Anterior cingulate cortex (tissue), 58 donors: ENCODE data around the gene IGFALS.

Source experiments
- DNase-seq, 58 donors: peaks; one replicate each; lab custom pipeline; 2025; lab: John Stamatoyannopoulos, UW

IGFALS gene

DNA sequence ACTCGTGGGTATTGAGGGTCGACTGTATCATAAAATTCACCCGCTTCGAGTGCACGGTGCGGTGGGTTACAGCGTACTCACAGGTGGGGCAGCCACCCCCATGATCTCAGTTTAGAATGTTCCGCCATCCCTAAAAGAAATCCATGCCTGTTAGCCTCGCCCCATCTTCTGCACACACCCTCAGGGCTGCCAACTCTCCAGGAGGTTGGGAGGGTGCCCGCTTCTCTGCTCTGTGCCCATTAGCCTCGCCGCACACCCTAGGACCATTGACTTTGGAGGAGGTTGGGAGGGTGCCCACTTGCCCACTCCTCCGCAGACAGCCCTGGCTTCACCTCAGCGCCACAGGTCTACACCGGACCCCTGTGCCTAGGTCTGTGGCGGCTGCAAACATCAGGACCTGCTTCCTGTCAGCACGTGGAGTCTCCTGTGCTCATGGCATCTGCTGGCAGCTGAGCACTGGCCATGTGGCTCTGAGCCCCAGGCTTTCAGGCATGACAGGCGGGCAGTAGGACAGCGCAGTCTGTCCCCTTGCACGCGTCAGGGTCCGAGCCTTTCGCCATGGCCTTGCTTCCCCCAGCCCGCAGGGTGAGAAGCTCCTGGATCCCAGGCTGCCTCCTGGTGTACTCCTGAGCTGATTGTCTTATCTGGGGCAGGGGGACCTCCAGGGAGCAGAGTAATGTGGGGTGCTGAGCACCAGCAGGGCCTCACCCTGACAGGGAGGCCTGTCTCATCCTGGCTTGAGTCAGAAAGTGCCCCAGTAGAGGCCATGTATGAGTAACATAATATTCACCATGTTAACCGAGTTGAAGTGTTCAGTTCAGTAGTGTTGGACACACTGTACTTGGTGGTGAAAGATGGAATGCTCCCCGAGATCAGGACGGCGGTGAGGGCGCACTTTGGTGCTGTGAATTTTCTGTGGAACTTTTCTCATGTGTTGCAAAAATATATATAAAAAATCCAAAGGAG is 44.1 kb downstream of the IGFALS start:
- no peak for DNase-seq

DNA sequence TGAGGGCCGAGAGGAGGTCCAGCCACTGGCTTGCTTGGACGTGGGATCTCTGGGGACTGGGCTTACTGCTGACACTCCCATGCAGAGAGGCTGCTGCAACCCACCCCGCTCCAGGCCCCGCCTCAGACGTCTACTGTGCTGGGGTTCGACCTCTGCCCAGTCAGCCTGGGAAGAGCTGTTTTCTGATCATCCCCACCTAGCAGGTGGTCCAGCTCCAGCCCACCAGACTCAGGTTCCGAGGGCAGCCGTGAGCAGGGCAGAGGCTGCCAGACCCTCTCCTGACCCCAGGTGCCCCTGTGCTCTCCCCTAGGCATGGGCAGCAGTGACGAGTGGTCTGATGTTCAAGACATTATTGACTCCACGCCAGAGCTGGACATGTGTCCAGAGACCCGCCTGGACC is 45.6 kb downstream of the IGFALS start:
- DNase-seq = no peak

DNA sequence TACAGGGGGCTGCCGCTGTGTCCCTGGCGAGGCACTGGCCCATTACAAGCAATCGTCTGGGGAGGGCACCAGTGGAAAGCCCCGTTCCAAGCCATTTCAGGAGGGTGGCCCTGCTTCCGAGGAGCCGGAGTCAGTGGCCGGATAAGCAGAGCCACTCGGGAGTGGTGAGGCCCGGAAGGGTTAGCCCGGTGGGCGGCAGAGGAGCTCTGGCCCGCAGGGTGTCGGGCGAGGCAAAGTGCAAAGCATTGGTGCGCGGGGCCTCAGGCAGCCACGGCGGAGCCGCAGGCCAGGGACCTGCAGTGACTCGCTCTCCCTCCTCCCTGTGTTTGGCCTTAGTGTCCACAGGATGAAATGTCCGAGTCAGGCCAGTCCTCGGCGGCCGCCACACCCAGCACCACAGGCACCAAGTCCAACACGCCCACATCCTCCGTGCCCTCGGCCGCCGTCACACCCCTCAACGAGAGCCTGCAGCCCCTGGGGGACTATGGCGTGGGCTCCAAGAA is 46.8 kb downstream of the IGFALS start:
- no peak for DNase-seq

DNA sequence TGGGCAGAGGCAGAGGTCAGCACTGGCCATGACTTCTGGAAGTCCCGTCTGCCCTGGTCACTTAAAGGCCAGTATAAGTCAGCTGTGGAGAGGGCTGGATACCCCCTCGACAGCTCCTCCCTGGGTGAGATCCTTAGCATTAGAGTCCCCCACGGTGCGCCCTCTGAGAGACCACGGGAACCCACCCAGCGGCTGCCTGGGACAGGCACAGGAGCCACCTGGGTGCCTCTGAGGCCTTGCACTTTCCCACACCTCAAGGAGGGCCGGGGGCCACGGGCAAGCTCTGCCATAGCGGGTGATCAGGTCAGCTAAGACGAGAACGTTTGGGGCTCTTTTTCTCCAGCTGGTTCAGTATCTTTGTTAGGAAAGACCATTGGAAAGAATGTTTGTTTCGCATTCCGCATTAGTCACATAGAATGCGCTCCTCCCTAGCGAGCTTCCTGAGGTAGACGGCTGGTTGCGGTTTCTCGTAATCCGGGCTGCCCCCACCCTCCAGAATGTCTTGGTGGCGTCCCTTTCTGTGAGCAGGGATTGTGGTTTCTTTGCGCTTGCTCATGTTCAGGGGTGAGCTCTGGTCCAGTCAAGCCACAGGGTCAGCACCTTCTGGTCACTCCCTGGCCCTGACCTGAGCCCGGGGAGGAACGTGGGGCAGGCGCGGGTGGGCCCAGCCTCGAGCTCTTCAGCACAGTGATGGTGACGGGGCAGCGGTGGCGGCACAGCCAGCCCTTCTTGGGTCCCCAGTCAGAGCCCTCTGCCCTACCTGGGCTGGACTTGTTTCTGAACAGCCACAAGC is 47.4 kb downstream of the IGFALS start:
- DNase-seq = no peak

DNA sequence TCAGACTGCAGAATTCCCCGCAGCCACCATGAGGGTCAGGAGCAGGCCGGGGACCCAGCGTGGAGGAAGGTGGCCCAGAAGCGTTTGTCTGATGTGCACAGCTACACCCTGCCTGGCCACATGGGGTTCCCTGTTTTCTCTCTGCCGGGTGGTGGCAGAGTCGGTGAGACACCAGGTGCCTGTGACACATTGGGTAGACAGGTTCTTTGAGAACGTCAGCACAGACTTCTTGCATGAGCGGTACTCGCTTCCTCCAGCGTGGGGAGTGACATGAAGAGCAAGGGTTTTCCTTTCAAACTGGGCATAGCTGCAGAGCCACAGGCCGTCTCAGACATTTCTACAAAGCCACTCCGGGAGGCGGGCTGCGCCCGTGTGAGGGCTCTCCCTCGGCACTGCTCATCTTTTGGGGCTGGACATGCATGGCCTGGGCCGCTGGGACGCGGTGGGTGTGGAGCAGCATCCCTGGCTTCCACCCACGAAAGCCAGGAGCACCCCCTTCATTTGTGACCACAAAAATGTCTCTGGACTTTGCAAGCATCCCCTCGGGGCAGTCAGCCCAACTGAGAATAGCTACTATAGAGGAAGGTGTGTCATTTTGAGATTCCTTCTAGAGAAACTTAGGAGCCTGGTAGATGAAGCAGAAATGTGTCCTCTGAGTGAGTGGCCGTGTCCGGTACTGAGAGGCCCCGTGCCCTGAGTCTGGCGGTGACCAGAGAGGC is 48.2 kb downstream of the IGFALS start:
- DNase-seq = no peak

DNA sequence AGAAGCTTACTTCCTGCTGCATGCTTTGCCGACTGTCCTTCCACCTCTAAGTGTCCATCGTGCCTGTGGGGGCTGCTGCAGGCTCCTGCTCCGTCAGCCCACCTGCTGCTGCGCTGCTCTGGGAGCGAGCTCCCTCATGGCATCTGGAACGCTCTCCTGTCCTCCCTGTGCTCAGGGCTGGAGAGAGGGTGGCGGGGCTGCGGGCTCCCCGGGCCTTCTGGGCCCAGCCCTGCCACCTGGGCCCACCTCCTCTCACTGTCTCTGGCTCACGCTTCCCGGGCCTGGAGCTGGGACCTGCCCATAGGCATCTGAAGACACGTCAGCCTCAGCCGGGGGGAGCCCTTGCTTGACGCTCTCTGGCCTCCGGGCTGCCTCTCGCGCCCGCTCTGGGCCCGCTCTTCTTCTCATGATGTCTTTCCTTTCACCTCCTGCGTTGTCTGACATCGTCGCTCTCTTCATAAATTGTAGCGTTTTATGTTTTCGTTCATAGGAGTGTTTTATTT is 49.1 kb downstream of the IGFALS start:
- DNase-seq = no peak

DNA sequence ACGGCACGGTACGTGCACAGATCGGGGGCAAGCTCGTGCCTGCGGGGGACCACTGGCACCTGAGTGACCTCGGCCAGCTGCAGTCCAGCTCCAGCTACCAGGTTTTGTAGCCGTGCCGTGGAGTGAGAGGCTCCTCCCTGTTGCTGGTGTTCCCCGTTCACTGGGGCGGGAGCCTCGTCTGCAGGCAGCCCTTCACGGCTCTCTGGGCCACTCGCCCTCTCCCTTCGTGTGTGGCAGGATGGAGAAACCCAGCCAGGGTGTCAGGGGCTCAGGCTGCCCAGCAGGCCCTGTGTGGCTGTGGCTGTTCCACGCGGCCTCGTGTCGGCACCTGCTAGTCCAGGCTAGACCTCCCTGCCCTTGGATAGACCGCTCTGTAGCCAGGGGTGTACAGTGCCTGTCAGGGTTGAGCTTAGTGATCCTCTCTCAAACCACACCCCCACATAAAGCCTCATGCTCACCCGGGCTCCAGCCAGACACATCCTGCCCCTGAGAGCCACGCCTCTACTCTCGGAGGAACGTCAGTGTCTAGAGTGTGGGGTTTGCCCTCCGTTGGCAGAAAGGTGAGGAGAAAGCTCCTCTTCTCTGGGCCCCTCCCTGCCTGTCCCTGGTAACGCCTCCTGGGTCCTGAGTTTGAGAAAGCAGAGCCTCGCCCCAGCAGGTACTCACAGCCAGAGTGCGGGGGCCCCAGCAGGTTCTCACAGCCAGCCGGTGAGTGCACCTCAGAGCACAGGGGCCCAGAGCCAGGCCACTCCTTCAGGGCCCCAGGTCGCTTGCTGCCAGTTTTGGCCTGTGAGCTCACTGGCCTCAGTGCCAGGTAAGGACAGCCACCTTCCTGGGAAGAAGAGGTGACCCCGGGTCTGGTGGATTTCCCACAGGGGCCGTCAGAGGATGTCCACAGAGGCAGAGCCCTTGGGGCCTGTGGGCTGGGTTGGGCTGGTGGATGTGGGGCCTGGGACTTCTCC is 49.8 kb downstream of the IGFALS start:
- no peak for DNase-seq

DNA sequence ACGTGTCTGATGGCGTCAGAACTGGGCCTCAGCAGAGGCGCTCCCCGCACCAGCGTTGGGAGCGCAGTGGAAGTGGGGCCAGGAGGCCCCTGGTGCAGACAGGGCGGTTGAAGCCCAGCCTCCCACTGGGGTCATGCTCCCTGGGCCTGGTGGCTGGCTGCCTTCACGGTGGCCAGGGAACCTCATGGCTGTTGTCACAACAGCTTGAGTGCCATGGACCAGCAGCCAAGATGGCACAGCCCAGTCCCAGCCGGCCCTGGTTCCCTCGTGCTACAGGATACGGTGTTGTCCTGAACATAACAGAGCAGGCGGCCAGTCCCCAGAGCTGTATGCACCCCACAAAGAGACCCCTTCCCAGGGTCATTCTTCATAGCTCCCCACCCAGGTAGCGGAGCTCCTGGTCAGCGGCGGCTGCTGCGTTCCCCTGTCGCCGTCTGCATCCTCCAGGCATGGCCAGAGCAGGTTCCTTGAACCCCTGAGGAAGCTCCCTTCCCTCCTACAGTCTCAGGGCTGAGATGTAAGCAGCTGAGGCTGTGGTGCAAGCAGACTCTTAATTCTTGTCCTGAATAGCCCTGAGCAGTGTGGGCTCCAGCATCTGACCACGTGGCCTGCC is 51.8 kb downstream of the IGFALS start:
- DNase-seq = peak in 1 of 58 donors; percentile 22

DNA sequence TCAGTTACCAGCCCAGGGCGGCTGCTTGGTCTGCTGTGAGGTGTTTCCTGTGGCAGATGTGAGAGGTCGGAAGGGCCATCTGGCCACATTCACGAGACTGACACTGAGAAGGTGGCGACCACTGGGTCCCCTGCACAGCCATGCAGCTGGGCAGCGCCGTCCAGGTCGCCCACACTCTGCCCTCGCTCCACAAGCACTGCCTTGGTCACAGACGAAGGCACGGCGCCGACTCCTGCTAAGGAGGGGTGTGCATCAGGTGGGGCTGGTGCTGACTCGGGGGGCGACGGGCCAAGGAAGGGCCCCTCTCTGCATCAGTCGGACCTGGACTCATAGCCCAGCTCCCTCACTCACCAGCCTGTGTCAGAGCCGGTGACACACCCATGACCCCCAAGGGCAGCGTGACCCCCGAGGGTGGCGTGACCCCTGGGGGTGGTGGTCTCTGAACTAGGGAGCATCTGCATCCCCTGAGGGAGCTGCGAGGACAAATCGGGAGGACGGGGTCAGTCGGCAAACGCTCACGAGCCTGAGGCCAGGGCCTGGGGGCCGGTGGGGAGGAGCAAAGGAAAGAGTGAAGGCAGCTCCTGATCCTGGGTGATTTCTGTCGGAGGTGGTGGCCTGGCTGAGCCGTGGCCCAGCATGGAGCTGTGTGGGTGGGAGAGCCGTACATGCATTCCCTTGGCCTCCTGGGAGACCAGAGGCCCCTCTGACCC is 52.6 kb downstream of the IGFALS start:
- DNase-seq = no peak
